Vagina (tissue), 2 donors: ENCODE measurements around the gene AKAP11. TPM values are rescaled to one million over a fixed set of nuclear protein-coding genes. Genes with fewer than 3 reads are reported as not detected.

Source experiments
- DNase-seq, 2 donors: peaks; one replicate each; pipeline ENCODE4 v3.0.0-alpha.2; 2017; ENCODE audit errors: extremely low spot score in 2 of 2
- H3K27ac ChIP-seq: fragments of 200-600 bp; sonication (generic); one replicate; pipeline ENCODE4 v1.5.1; 2019
- H3K27me3 ChIP-seq: fragments of 200-600 bp; sonication (generic); one replicate; pipeline ENCODE4 v1.5.1; 2019
- H3K36me3 ChIP-seq, 2 donors: fragments of 200-600 bp; sonication (generic); one replicate each; pipeline ENCODE4 v1.5.1; 2017 to 2019
- H3K4me1 ChIP-seq: fragments of 200-600 bp; sonication (generic); one replicate; pipeline ENCODE4 v1.5.1; 2019
- H3K4me3 ChIP-seq, 2 donors: fragments of 200-600 bp; sonication (generic); 1 replicate in 1 of 2; 2 replicates in 1 of 2; pipeline ENCODE4 v1.5.1; 2016 to 2019
- H3K9me3 ChIP-seq: fragments of 200-600 bp; sonication (generic); one replicate; pipeline ENCODE4 v1.5.1; 2019
- CTCF ChIP-seq, 3 experiments: fragments of 450-650 bp in 2 of 3; fragments of 200-600 bp in 1 of 3; sonication (generic) in 1 of 3; IDR thresholded peaks; one replicate each; pipeline ENCODE4 v1.5.1; 2017 to 2019; ENCODE audit warnings: antibody characterized with exemption in 3 of 3, mild to moderate bottlenecking in 2 of 3, moderate library complexity in 2 of 3
- POLR2A ChIP-seq, 2 donors: fragments of 450-650 bp; IDR thresholded peaks; one replicate each; pipeline ENCODE4 v1.6.1; 2017; ENCODE audit warnings: antibody characterized with exemption in 2 of 2, mild to moderate bottlenecking in 2 of 2, moderate library complexity in 2 of 2
- POLR2AphosphoS5 ChIP-seq, 2 donors: sonication (generic); formaldehyde crosslinking; IDR thresholded peaks; one replicate each; pipeline ENCODE4 v1.9.0; 2017; ENCODE audit warnings: antibody characterized with exemption in 2 of 2, mild to moderate bottlenecking in 2 of 2, low read depth in 1 of 2; ENCODE audit not compliant: insufficient read depth in 1 of 2
- intact Hi-C: fragments of 100-400 bp; cut with DNase I; formaldehyde crosslinking; loops from one replicate; pipeline ENCODE4 v1.15.1; 2023
- total RNA-seq: library from RNA; depleted of rRNA; stranded (reverse); fragments of >200 nt; gene quantifications from one replicate; pipeline ENCODE4 v1.2.3, GENCODE V29; 2016

AKAP11 gene
- total RNA-seq, 1 donor from 2014 or later = 25.0 TPM

DNA sequence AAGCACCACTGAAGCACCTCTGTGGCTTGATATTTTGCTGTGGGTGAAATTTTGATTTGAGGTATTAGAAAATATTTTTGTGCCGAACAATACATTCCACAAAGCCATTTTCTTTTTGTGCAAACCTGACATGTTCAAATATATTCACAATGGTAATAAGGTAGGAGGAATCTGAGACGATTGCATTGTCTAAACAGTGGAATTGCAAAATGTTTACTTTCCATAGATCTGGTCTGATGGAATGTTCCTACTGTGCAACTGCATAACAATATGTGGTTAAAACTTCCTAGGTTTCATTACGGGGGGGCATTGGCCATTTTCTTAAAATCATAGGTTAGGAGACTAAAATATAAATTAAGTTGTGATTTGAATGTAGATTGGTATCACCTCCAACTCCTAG, 42.7 kb upstream of the AKAP11 start:
- peaks cover 0 to 4% of the 10 kb centered on the region in 2 donors for H3K36me3 ChIP-seq
- H3K4me1 ChIP-seq = no peaks in the 10 kb centered on the region
- H3K4me3 ChIP-seq = no peak overlapping the region
- TF ChIP-seq CTCF (IDR thresholded peaks at IDR 0.05) (no peak), POLR2A (IDR thresholded peaks at IDR 0.05) (no peak), POLR2AphosphoS5 (IDR thresholded peaks at IDR 0.05; ENCODE audit: insufficient read depth in 1 of 2, low read depth in 1 of 2) (no peak)
- no peaks in the 10 kb centered on the region for H3K27me3 ChIP-seq
- no peaks in the 10 kb centered on the region for H3K9me3 ChIP-seq
- H3K27ac ChIP-seq = no peak overlapping the region
- DNase-seq = no peak
- intact Hi-C loops = no loop called here

DNA sequence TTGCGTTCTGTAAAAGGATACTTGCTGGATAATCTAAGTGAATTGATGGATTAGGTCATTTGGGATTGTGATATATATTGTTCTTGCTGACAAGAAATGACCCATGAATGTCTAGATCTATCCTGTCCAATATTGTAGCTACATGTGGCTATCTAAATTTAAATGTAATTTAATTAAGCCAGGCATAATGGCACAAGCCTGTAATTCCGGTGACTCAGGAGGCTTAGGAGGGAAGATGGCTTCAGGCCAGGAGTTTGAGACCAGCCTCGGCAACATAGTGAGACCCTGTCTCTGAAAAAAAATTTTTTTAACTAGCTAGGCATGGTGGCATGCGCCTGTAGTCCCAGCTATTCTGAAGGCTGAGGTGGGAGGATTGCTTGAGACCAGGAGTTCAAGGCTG, 39.3 kb upstream of the AKAP11 start:
- H3K9me3 ChIP-seq = no peaks in the 10 kb centered on the region
- H3K27ac ChIP-seq = no peak overlapping the region
- no peak overlapping the region for H3K4me3 ChIP-seq
- no peaks in the 10 kb centered on the region for H3K27me3 ChIP-seq
- intact Hi-C loops = no loop called here
- no peaks in the 10 kb centered on the region for H3K4me1 ChIP-seq
- no peak for DNase-seq
- TF ChIP-seq POLR2AphosphoS5 (IDR thresholded peaks at IDR 0.05; ENCODE audit: insufficient read depth in 1 of 2, low read depth in 1 of 2) (no peak), CTCF (IDR thresholded peaks at IDR 0.05) (no peak), POLR2A (IDR thresholded peaks at IDR 0.05) (no peak)
- H3K36me3 ChIP-seq = peaks cover 0 to 4% of the 10 kb centered on the region in 2 donors

DNA sequence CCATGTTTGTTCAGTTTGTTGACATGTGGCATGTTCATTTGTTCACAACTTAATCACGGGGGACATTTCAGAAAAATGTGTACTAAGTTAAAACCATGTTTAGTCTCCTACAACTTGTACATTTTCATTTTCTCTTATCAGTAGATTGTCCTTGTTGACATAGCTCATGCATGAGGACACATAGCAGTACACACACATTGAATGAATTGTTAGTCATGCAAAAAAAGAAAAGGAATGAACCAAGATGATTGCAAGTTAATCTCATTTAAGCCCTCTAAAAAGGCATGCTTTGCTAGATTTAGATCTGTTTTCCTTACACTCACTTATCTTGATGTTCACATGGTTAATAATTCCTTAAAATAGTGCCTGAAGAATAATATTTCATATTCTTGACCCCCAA, 38.2 kb upstream of the AKAP11 start:
- DNase-seq = no peak
- Histone ChIP-seq H3K4me3 (no peak overlapping the region), H3K4me1 (no peaks in the 10 kb centered on the region), H3K9me3 (no peaks in the 10 kb centered on the region), H3K27me3 (no peaks in the 10 kb centered on the region), H3K36me3 (peaks cover 0 to 4% of the 10 kb centered on the region in 2 donors), H3K27ac (no peak overlapping the region)
- no peak for TF ChIP-seq POLR2AphosphoS5 (IDR thresholded peaks at IDR 0.05; ENCODE audit: insufficient read depth in 1 of 2, low read depth in 1 of 2)
- no peak for TF ChIP-seq POLR2A (IDR thresholded peaks at IDR 0.05)
- TF ChIP-seq CTCF (IDR thresholded peaks at IDR 0.05) = no peak
- intact Hi-C loops = no loop called here

GRCh38 chr13:42239161-42239560, 32.8 kb upstream of the AKAP11 start:
- H3K27me3 ChIP-seq = no peaks in the 10 kb centered on the region
- H3K36me3 ChIP-seq = no peaks in the 10 kb centered on the region
- H3K4me1 ChIP-seq = no peaks in the 10 kb centered on the region
- no peak overlapping the region for H3K4me3 ChIP-seq
- H3K27ac ChIP-seq = no peak overlapping the region
- no peak for DNase-seq
- TF ChIP-seq CTCF (IDR thresholded peaks at IDR 0.05) (no peak), POLR2A (IDR thresholded peaks at IDR 0.05) (no peak), POLR2AphosphoS5 (IDR thresholded peaks at IDR 0.05; ENCODE audit: insufficient read depth in 1 of 2, low read depth in 1 of 2) (no peak)
- intact Hi-C loops = no loop called here
- H3K9me3 ChIP-seq = no peaks in the 10 kb centered on the region

GRCh38 chr13:42239644-42240043, 32.3 kb upstream of the AKAP11 start:
- no peak for DNase-seq
- H3K27ac ChIP-seq = no peak overlapping the region
- intact Hi-C loops = no loop called here
- H3K4me3 ChIP-seq = no peak overlapping the region
- no peaks in the 10 kb centered on the region for H3K9me3 ChIP-seq
- no peaks in the 10 kb centered on the region for H3K36me3 ChIP-seq
- no peak for TF ChIP-seq POLR2AphosphoS5 (IDR thresholded peaks at IDR 0.05; ENCODE audit: insufficient read depth in 1 of 2, low read depth in 1 of 2)
- no peak for TF ChIP-seq CTCF (IDR thresholded peaks at IDR 0.05)
- H3K27me3 ChIP-seq = no peaks in the 10 kb centered on the region
- H3K4me1 ChIP-seq = no peaks in the 10 kb centered on the region
